ENCODE measurements around the gene CARNS1.
A peak's percentile ranks its signal among the peaks of the same experiment; 100 is the strongest.

CARNS1 gene

GRCh38 chr11:67468759-67469507, 53.5 kb downstream of the CARNS1 start, which contains the start of gene TMEM134:
Gene TMEM134, minus strand, starts transcription at chr11:67469251. Its CDS starts 59 bp downstream, at chr11:67469192.
- DNase-seq: peak; percentile 75

DNA sequence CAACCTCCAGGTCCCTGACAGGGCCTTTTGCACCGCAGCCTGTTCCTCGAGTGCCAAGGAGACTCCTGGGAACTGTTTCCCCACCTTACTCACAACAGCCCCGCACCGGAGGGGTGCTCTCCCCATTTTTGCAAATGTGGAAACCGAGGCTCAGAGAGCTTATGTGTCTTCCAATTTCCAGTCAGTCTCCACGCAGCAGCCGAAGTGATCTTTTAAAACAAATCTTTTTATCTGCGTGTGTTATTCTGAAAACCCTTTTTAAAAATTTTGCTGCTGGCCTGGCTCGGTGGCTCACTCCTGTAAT, 54.0 kb downstream of the CARNS1 start:
- no peak for DNase-seq

GRCh38 chr11:67470337-67471002, 55.0 kb downstream of the CARNS1 start:
- DNase-seq: no peak

- DNase-seq: no peak
These were observed 57.4 kb downstream of the CARNS1 start for GRCh38 chr11:67472882-67473281.

All from NCI-H2107 (cell line).